GM18951 (cell line): ENCODE results near the gene SLC15A3.

ENCODE experiments used
- POLR2A ChIP-seq: IDR thresholded peaks from 4 replicates; pipeline ENCODE4 v1.6.1; 2011; ENCODE audit warnings: mild to moderate bottlenecking; ENCODE audit not compliant: insufficient read length, insufficient read depth; ENCODE audit errors: extremely low read depth
- in situ Hi-C: fragments of 300-500 bp; cut with MboI; formaldehyde crosslinking; loops from one replicate; pipeline ENCODE4 v1.12.0; 2022; ENCODE audit warnings: low sequenced_read_pairs, mixed read lengths, inconsistent platforms; ENCODE audit not compliant: unreplicated experiment

Gene SLC15A3

DNA sequence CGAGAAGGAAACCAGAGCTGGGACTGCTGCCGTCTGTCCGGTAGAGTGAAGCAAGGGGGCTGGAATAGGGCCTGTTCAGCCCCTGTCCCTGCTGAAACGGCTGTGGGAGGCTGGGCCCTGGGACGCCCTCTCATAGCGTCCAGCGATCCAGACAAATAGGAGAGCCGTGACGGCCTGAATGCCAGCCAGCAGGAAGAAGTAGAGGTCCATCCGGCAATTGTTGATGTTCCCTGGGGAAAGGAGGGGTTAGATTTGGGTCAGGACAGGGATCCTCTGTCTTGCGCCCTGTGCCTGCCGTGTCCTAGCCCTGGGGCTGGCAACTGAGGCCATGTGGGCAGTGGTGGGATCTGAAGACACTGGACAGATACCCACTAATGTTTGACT is 14.8 kb downstream of the SLC15A3 start:
- in situ Hi-C loops, result no loop called here
- no peak for TF ChIP-seq POLR2A

DNA sequence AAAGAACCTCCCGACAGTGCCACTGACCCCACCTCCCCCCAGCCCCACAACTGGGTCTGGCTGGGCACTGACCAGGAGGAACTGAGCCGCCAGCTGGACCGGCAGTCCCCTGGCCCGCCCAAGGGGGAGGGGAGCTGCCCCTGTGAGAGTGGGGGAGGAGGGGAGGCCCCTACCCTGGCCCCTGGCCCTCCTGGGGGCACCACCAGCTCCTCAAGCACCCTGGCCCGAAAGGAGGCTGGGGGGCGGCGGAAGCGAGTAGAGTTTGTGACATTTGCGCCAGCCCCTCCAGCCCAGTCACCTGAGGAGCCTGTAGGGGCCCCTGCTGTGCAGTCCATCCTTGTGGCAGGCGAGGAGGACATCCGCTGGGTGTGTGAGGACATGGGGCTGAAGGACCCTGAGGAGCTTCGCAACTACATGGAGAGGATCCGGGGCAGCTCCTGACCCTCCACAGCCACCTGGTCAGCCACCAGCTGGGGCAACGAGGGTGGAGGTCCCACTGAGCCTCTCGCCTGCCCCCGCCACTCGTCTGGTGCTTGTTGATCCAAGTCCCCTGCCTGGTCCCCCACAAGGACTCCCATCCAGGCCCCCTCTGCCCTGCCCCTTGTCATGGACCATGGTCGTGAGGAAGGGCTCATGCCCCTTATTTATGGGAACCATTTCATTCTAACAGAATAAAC is 15.4 kb downstream of the SLC15A3 start:
- TF ChIP-seq POLR2A, result no peak
- in situ Hi-C loops, result no loop called here

DNA sequence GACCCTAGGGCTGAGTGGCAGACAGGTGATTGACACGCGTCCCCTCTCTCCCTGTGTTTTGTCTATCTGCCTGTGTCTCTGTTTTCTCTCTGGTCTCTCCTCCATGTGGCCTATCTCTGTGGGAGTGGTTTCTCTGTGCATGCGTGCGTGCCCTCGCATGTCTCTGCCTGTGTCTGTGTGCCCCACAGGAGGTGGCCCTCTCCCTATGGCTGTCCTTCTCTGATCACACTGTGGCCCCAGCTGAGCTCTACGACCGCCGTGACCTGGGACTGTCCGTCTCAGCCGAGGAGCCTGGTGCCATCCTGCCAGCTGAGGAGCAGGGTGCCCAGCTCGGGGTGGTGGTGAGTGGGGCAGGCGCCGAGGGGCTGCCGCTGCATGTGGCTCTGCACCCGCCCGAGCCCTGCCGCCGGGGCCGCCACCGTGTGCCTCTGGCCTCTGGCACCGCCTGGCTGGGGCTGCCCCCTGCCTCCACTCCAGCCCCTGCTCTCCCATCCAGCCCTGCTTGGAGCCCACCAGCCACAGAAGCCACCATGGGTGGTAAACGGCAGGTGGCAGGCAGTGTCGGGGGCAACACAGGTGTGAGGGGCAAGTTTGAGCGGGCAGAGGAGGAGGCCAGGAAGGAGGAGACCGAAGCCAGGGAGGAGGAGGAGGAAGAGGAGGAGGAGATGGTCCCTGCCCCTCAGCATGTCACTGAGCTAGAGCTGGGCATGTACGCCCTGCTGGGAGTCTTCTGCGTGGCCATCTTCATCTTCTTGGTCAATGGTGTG is 16.1 kb downstream of the SLC15A3 start:
- peak; percentile 13 for TF ChIP-seq POLR2A
- in situ Hi-C loops, result no loop called here

DNA sequence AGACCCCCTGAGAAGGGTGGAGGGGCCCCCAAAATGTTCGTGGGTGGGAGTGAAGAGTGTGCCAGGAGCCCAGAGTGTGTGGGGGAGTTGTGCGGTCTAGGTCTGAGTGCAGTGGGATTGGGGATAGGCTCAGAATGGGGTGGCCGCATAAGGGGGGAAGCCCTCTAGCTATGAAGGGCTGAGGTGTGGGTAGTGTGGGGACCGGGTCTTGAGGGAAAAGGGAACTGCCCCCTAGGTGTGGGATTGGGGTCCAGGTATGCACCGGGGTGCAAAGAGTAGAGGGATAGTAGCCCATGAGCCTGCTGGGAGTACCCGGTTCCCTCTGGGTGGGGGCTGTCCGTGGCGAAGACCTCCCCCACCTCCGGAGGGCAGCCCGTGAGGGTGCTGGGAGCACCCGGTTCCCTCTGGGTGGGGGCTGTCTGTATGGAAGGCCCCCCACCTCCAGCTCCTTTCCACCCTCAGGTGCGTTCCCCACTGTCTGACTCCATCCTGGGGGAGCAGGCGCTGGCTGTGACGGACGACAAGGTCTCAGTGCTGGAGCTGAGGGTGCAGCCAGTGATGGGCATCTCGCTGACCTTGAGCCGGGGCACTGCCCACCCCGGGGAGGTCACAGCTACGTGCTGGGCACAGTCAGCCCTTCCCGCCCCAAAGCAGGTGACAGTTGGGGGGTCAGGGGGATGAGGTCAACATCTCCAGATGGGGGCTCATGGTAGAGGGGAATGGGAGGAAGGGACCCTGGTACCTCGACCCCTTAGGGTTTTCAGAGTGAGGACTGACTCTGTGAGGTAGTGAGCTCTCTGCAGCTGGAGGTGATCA is 17.0 kb downstream of the SLC15A3 start:
- peak; percentile 7 for TF ChIP-seq POLR2A
- in situ Hi-C loops, result no loop called here

DNA sequence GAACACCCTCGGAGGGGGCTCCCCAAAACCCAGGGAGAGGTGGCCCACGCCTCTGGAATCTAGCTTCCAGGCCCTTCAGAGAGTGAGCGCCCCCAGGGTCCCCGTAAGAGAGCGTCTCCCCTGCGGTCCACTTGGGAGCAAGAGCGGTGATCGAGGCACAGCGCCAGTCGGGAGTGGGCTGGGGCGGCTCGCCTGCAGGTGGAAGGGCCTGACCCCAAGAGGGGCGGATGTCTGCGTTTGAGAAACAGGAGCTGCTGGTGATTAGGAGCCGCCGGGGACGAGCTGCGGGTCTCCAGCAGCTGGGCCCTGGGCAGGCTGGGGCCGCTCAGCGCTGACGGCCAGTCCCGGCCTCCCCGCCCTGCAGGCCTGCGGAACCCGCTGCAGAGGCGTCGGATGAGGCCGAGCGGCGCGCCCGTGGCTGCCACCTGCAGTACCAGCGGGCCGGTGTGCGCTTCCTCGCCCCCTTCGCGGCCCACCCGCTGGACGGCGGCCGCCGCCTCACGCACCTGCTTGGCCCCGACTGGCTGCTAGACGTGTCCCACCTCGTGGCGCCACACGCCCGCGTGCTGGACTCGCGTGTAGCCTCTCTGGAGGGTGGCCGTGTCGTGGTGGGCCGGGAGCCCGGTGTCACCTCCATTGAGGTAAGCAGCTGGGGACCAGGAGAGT is 17.7 kb downstream of the SLC15A3 start:
- TF ChIP-seq POLR2A, result no peak
- in situ Hi-C loops, result no loop called here

DNA sequence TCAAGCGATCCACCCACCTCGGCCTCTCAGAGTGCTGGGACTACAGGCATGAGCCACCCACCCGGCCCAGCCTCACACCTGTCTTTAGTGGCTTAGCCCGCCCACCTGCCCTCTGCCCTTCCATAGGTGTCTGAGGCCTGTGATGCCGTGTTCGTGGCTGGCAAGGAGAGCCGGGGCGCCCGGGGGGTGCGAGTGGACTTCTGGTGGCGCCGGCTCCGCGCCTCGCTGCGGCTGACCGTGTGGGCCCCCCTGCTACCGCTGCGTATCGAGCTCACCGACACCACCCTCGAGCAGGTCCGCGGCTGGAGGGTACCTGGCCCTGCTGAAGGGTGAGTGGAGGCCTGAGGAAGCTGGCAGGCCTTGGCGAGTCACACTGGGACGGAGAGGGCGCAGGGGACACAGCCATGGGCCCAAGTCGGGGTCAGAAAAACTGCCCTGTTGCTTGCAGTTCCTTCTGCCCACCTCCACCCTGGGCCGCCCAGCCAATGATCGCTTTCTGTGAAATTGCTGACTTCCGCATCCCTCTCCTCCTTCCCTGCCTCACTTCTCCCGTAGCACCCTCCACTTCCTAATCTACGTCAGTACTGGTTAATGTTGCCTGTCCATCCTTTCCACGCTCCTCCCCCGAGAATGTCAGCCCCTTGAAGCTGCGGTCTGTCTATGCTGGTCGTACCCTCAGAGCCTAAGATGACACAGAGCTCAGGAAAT is 18.4 kb downstream of the SLC15A3 start:
- TF ChIP-seq POLR2A, result no peak
- in situ Hi-C loops, result no loop called here

DNA sequence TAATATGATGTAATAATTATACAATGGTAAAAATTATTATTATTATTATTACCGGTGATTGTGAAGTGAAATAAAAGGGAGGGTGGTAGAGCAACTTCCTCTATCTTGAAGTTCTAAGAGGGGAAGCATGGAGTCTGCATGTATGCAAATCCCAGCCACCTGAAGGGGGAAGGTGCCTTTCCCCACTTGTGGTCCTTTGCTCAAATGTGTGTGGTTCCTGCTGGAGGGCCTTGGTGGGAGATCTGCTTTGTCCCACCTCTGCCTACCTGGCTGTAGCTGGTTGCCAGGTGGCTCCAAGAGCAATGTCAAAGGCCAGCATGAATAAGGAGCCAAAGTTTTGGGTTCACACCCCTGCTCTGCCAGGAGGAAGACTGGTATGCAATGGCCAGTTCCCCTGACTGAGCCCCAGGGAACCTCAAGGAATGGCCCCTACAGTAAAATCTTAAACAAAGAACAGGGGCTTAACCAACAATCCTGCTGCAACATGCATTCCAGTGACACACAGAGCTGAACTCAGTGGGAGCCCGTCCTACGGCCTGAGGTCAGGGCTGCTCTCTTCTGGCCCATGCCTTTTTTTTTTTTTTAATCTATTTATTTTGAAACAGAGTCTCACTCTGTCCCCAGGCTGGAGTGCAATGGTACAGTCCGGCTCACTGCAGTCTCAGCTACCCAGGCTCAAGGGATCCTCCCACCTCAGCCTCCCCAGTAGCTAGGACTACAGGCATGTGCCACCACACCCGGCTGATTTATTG is 19.2 kb downstream of the SLC15A3 start:
- in situ Hi-C loops, result no loop called here
- TF ChIP-seq POLR2A, result no peak

DNA sequence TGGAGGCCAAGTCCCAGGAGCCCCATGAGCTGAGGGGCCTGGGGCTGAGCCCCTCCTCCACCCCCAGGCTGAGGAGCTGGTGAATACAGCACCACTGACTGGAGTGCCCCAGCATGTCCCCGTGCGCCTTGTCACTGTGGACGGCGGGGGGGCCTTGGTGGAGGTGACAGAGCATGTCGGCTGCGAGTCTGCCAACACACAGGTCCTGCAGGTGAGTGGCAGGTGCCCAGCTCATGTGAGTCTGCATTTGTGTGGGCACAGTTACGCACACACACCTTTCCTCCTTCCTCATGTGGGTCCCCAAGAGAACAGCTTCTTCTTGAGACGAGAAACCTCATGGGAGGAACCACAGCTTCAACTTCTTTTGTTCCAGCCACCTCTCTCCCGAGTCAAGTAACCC is 20.1 kb downstream of the SLC15A3 start:
- in situ Hi-C loops, result no loop called here
- TF ChIP-seq POLR2A, result no peak

DNA sequence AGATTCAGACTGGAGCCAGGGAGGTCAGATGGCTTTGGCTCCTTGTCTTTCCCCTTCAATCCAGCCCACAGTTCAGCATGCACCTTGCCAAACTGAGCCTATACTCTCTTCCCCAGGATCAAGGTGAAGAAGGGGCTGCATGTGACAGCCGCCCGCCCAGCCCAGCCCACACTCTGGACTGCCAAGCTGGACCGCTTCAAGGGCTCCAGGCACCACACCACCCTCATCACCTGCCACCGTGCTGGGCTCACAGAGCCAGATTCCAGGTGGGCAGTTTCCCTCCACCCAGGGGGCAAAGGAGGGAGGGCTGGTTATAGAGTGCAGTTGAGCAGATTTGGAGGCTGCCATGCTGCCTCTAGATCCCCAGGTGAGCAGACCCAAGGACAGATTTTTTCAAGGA is 21.6 kb downstream of the SLC15A3 start:
- in situ Hi-C loops, result no loop called here
- TF ChIP-seq POLR2A, result no peak

DNA sequence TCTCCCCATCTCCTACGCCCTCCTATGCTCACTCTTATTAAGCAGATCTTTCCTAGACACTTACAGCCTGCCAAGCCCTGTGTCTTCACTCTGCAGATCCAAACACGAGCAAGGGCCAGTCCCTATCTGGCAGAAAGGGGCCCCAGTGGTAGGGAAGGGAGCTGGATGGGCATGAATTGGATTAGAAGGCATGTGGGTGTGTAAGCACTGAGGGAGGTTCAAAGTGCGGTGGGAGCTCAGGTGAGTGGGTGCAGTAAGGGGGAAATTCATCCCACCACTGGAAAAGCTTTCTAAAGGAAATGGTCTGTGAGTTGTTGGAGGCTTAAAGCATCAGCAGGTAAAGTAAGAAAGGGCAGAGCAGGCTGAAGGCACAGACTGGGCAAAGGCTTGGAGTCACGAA is 22.2 kb downstream of the SLC15A3 start:
- in situ Hi-C loops, result no loop called here
- no peak for TF ChIP-seq POLR2A

DNA sequence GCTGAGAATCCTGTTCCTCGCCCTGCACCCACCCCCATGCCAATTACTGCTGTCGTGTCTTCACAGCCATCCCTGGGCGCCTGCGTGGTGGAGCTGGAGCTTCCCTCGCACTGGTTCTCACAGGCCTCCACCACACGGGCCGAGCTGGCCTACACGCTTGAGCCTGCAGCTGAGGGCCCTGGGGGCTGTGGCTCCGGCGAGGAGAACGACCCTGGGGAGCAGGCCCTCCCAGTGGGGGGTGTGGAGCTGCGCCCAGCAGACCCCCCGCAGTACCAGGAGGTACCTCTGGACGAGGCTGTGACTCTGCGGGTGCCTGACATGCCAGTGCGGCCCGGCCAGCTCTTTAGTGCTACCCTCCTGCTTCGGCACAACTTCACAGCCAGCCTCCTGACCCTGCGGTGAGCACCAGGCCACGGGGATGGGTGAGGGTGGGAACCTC is 23.4 kb downstream of the SLC15A3 start:
- in situ Hi-C loops, result no loop called here
- no peak for TF ChIP-seq POLR2A

DNA sequence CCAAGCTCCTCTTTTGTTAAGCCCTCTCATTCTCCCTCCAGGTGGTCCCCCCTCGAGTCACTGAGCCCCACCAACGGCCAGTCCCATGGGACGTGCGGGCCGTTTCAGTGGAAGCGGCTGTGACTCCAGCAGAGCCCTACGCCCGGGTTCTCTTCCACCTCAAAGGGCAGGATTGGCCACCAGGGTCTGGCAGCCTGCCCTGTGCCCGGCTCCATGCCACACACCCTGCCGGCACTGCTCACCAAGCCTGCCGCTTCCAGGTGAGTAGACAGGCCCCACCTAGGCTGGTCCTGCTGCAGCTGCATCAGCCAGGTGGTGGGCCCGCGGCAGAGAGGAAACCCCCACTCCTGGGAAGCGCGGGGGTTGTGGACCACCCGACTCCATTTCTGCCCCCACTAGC is 24.4 kb downstream of the SLC15A3 start:
- no peak for TF ChIP-seq POLR2A
- in situ Hi-C loops, result no loop called here
